Hematopoietic multipotent progenitor cell treated with erythropoietin and hydrocortisone succinate and interleukin-3 and kit ligand, for 17 days (in vitro differentiated cells): ENCODE results near the gene FASTKD2.

Experiments used
- DNase-seq: peaks from one replicate; pipeline ENCODE4 v3.0.0-alpha.2; 2015; ENCODE audit warnings: low spot score

FASTKD2 gene

GRCh38 chr2:206838690-206839089 lies 73.3 kb downstream of the FASTKD2 start:
- DNase-seq: no peak

DNA sequence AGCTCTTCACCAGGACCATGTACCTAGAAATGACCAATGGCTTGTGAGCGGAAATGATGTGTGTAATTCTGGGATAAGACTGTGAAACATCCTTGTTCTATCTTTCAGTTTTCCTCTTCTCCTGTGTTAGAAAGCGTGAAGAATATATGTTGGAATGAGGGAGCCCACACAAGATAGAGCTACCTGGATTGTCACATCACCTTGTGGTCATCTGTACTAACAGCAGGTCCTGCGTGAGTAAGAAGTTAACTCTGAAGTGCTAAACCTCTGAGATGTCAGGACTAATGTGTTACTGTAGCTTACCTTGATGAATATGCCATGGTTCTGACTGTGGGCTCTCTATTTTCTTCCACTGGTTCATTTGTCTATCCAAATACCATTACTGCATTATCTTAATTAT lies 75.6 kb downstream of the FASTKD2 start:
- DNase-seq: no peak
